Measurements from ENCODE around the gene RUNX1.
A peak's percentile ranks its signal among the peaks of the same experiment; 100 is the strongest.

The RUNX1 gene

GRCh38 chr21:34983680-34984086, 65.4 kb downstream of the RUNX1 start:
- peak overlapping the region; percentile 67 for H3K27ac ChIP-seq (ENCODE audit: poor library complexity, severe bottlenecking)
- H3K9me3 ChIP-seq (ENCODE audit: severe bottlenecking) = no peaks in the 10 kb centered on the region
- TF ChIP-seq, protein P1, sequence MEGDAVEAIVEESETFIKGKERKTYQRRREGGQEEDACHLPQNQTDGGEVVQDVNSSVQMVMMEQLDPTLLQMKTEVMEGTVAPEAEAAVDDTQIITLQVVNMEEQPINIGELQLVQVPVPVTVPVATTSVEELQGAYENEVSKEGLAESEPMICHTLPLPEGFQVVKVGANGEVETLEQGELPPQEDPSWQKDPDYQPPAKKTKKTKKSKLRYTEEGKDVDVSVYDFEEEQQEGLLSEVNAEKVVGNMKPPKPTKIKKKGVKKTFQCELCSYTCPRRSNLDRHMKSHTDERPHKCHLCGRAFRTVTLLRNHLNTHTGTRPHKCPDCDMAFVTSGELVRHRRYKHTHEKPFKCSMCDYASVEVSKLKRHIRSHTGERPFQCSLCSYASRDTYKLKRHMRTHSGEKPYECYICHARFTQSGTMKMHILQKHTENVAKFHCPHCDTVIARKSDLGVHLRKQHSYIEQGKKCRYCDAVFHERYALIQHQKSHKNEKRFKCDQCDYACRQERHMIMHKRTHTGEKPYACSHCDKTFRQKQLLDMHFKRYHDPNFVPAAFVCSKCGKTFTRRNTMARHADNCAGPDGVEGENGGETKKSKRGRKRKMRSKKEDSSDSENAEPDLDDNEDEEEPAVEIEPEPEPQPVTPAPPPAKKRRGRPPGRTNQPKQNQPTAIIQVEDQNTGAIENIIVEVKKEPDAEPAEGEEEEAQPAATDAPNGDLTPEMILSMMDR (IDR thresholded peaks at IDR 0.05; ENCODE audit: poor library complexity, severe bottlenecking) = no peak
- DNase-seq (ENCODE audit: low spot score) = no peak
- no peak overlapping the region for H3K4me3 ChIP-seq (ENCODE audit: severe bottlenecking)
- H3K27me3 ChIP-seq (ENCODE audit: insufficient read depth, poor library complexity, severe bottlenecking) = no peaks in the 10 kb centered on the region
- peaks cover 17% of the 10 kb centered on the region for H3K4me1 ChIP-seq (ENCODE audit: insufficient read depth, poor library complexity, severe bottlenecking)
- H3K36me3 ChIP-seq (ENCODE audit: low read depth) = no peaks in the 10 kb centered on the region
- 0 out of 3 replicates have a peak, but pooled peaks have one; percentile 12 for ATAC-seq (ENCODE audit: low read depth)

- ATAC-seq (ENCODE audit: low read depth) = no peak
- no peak overlapping the region for H3K4me3 ChIP-seq (ENCODE audit: severe bottlenecking)
Observed at GRCh38 chr21:34981791-34982190, 67.3 kb downstream of the RUNX1 start.

DNA sequence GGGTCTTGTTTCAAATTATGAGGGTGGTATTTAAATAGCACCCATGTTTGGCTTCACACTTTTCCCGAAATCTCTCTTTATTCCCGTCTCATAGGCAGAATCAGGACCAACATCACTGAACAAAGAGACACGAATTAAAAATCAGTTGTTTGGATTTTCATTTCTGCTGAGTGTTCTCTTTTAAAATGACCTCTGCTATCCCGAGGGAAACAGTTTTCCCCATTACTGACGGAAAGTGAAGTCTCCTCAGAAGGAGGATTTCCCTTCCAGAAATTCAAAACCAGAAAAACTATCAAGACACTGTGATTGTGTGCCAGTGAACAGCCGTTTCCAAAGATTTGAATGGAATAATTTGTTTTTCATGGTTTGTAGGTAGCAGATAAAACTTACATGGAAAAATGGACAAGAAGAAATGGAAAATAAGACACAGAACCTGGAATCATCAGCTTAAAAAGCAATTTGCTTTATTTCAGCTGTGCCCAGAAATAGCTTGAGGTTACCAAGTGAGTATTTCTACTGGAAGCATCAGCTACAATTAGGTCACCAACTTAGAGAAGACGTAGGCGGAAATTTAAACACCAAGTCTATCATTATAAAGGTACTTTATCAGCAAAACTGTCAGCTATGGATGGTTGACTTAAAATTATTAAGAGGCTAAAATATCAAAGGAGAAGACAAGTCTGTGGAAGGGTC, 68.5 kb downstream of the RUNX1 start:
- ATAC-seq (ENCODE audit: low read depth) (no peak), DNase-seq (ENCODE audit: low spot score) (no peak)
- Histone ChIP-seq H3K36me3 (ENCODE audit: low read depth) (no peaks in the 10 kb centered on the region), H3K4me1 (ENCODE audit: insufficient read depth, poor library complexity, severe bottlenecking) (peaks cover 17% of the 10 kb centered on the region), H3K9me3 (ENCODE audit: severe bottlenecking) (no peaks in the 10 kb centered on the region), H3K27ac (ENCODE audit: poor library complexity, severe bottlenecking) (no peak overlapping the region), H3K4me3 (ENCODE audit: severe bottlenecking) (no peak overlapping the region), H3K27me3 (ENCODE audit: insufficient read depth, poor library complexity, severe bottlenecking) (no peaks in the 10 kb centered on the region)
- TF ChIP-seq, protein P1 (IDR thresholded peaks at IDR 0.05; ENCODE audit: poor library complexity, severe bottlenecking) = no peak

More at GRCh38 chr21:34981791-34982190, 67.3 kb downstream of the RUNX1 start:
- H3K9me3 ChIP-seq (ENCODE audit: severe bottlenecking) = no peaks in the 10 kb centered on the region
- TF ChIP-seq, protein P1 (IDR thresholded peaks at IDR 0.05; ENCODE audit: poor library complexity, severe bottlenecking) = no peak
- no peaks in the 10 kb centered on the region for H3K36me3 ChIP-seq (ENCODE audit: low read depth)
- H3K4me1 ChIP-seq (ENCODE audit: insufficient read depth, poor library complexity, severe bottlenecking) = peaks cover 17% of the 10 kb centered on the region
- no peak for DNase-seq (ENCODE audit: low spot score)
- no peaks in the 10 kb centered on the region for H3K27me3 ChIP-seq (ENCODE audit: insufficient read depth, poor library complexity, severe bottlenecking)
- H3K27ac ChIP-seq (ENCODE audit: poor library complexity, severe bottlenecking) = peak overlapping the region; percentile 67

DNA sequence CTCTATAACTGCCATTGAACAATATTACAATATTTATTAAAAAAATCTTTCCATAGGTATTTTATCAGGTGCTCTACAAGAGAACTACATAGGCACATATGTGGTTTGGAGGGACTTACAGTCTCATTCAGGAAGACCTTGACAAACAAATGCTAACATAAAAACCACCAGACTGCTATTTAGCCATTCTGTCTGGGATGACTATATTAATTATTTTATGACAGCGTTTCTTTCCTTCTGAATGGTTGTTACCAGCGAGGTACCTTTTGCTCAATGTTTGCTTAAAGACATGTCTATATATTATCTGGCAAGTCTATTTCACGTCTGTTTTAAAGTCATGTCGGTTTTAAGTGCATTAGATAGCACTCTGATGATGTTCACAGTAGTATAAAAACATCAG, 69.7 kb downstream of the RUNX1 start:
- Histone ChIP-seq H3K4me3 (ENCODE audit: severe bottlenecking) (no peak overlapping the region), H3K27ac (ENCODE audit: poor library complexity, severe bottlenecking) (no peak overlapping the region), H3K9me3 (ENCODE audit: severe bottlenecking) (no peaks in the 10 kb centered on the region), H3K36me3 (ENCODE audit: low read depth) (no peaks in the 10 kb centered on the region), H3K27me3 (ENCODE audit: insufficient read depth, poor library complexity, severe bottlenecking) (no peaks in the 10 kb centered on the region), H3K4me1 (ENCODE audit: insufficient read depth, poor library complexity, severe bottlenecking) (peaks cover 17% of the 10 kb centered on the region)
- TF ChIP-seq, protein P1 (IDR thresholded peaks at IDR 0.05; ENCODE audit: poor library complexity, severe bottlenecking) = no peak
- no peak for ATAC-seq (ENCODE audit: low read depth)
- no peak for DNase-seq (ENCODE audit: low spot score)

DNA sequence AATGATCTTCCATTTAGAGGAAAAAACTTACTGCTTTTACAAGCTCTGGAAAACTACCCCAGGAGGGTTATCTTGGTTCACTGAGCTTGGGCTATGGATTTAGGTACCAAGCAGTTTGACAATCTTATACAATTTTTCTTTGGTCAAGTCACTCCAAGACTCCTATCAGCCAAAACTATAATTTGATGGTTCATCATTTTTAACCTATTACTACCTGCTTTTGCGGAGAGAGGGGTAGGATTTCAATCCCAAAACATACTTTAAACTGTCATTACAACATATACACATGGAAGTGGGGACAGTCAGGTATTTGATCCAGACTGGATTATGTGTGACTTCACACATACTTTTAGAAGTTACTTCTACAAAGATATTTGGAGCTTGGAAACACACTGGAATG, 71.8 kb downstream of the RUNX1 start:
- TF ChIP-seq, protein P1 (IDR thresholded peaks at IDR 0.05; ENCODE audit: poor library complexity, severe bottlenecking) = no peak
- no peak overlapping the region for H3K4me3 ChIP-seq (ENCODE audit: severe bottlenecking)
- ATAC-seq (ENCODE audit: low read depth) (no peak), DNase-seq (ENCODE audit: low spot score) (no peak)
- no peaks in the 10 kb centered on the region for H3K27me3 ChIP-seq (ENCODE audit: insufficient read depth, poor library complexity, severe bottlenecking)
- H3K27ac ChIP-seq (ENCODE audit: poor library complexity, severe bottlenecking) = no peak overlapping the region
- H3K36me3 ChIP-seq (ENCODE audit: low read depth) = no peaks in the 10 kb centered on the region
- H3K4me1 ChIP-seq (ENCODE audit: insufficient read depth, poor library complexity, severe bottlenecking) = no peaks in the 10 kb centered on the region
- H3K9me3 ChIP-seq (ENCODE audit: severe bottlenecking) = no peaks in the 10 kb centered on the region

All from RWPE2 (cell line).